Activated naive CD8-positive, alpha-beta T cell treated with anti-CD3 and anti-CD28 coated beads, Interleukin-2, amount 10 ng/mL, durations not matched to agents 7 days and 5 days (primary cell): ENCODE data around the gene MTG1. TPM values are rescaled to one million over a fixed set of nuclear protein-coding genes. Genes with fewer than 3 reads are reported as not detected.
A peak's percentile ranks its signal among the peaks of the same experiment; 100 is the strongest.
"Not testable (repeated sequence)": the region's sequence is repeated elsewhere in the genome, so short reads cannot be mapped to it uniquely, and the experiment has no call there.

Experiments
- ATAC-seq: fragments of 150-1000 bp; cut with Tn5 transposase; one replicate; pipeline ENCODE4 v1.10.0; 2021; ENCODE audit warnings: low read depth, moderate library complexity
- POLR2A ChIA-PET: fragments of 350-600 bp; sonication (Branson Sonifier 250); formaldehyde crosslinking; loops from one replicate; lab custom pipeline; 2021; ENCODE audit warnings: antibody characterized with exemption; lab: Charles Lee
- DNase-seq: peaks from one replicate; pipeline ENCODE4 v3.0.0; 2021
- H3K27ac Mint-ChIP-seq: one replicate; pipeline ENCODE4 v1.8.0; 2022; ENCODE audit warnings: mild to moderate bottlenecking, mixed read lengths
- H3K27me3 Mint-ChIP-seq: one replicate; pipeline ENCODE4 v1.8.0; 2022; ENCODE audit warnings: mild to moderate bottlenecking, moderate library complexity, mixed read lengths
- H3K36me3 Mint-ChIP-seq: one replicate; pipeline ENCODE4 v1.8.0; 2021; ENCODE audit warnings: mild to moderate bottlenecking, mixed read lengths
- H3K4me1 Mint-ChIP-seq: one replicate; pipeline ENCODE4 v1.8.0; 2021; ENCODE audit warnings: mixed read lengths
- H3K4me3 Mint-ChIP-seq: one replicate; pipeline ENCODE4 v1.8.0; 2022; ENCODE audit warnings: mild to moderate bottlenecking, moderate library complexity, mixed read lengths
- H3K9me3 Mint-ChIP-seq: one replicate; pipeline ENCODE4 v1.8.0; 2021; ENCODE audit warnings: mixed read lengths
- total RNA-seq, 2 experiments: library from RNA; stranded (reverse); gene quantifications; one replicate each; pipeline ENCODE4 v1.2.3, GENCODE V29; 2021

MTG1 gene
- total RNA-seq, 2 experiments from 2014 or later, result 53.7 to 56.6 TPM

- Mint-ChIP-seq H3K27me3 (peaks cover 9% of the 10 kb centered on the region), H3K4me3 (no peak overlapping the region), H3K36me3 (peaks cover 6% of the 10 kb centered on the region), H3K9me3 (peaks cover 3% of the 10 kb centered on the region), H3K27ac (no peak overlapping the region), H3K4me1 (no peaks in the 10 kb centered on the region)
- no peak for ATAC-seq
- no peak for DNase-seq
- POLR2A ChIA-PET, result no interaction called here
Measured at GRCh38 chr10:133420579-133420978, 26.6 kb downstream of the MTG1 start.

GRCh38 chr10:133421336-133422222, 27.6 kb downstream of the MTG1 start:
- no peak overlapping the region for H3K27ac Mint-ChIP-seq
- POLR2A ChIA-PET, result interaction anchor here (1.1 kb wide), 1 partner anchor 9 kb away, joined by 4 read pairs; no protein-coding TSS in a partner anchor
- H3K36me3 Mint-ChIP-seq, result peaks cover 1% of the 10 kb centered on the region
- DNase-seq, result no peak
- H3K4me3 Mint-ChIP-seq, result no peak overlapping the region
- no peaks in the 10 kb centered on the region for H3K4me1 Mint-ChIP-seq
- no peak for ATAC-seq
- H3K9me3 Mint-ChIP-seq, result no peaks in the 10 kb centered on the region
- peaks cover 9% of the 10 kb centered on the region for H3K27me3 Mint-ChIP-seq

GRCh38 chr10:133422223-133422806, 28.4 kb downstream of the MTG1 start:
- Mint-ChIP-seq H3K4me1 (no peaks in the 10 kb centered on the region), H3K27ac (no peak overlapping the region), H3K9me3 (no peaks in the 10 kb centered on the region), H3K4me3 (no peak overlapping the region), H3K36me3 (peaks cover 1% of the 10 kb centered on the region), H3K27me3 (peaks cover 9% of the 10 kb centered on the region)
- POLR2A ChIA-PET, result interaction anchor here (1.1 kb wide), 1 partner anchor 10 kb away, joined by 4 read pairs; no protein-coding TSS in a partner anchor
- DNase-seq (no peak), ATAC-seq (no peak)

DNA sequence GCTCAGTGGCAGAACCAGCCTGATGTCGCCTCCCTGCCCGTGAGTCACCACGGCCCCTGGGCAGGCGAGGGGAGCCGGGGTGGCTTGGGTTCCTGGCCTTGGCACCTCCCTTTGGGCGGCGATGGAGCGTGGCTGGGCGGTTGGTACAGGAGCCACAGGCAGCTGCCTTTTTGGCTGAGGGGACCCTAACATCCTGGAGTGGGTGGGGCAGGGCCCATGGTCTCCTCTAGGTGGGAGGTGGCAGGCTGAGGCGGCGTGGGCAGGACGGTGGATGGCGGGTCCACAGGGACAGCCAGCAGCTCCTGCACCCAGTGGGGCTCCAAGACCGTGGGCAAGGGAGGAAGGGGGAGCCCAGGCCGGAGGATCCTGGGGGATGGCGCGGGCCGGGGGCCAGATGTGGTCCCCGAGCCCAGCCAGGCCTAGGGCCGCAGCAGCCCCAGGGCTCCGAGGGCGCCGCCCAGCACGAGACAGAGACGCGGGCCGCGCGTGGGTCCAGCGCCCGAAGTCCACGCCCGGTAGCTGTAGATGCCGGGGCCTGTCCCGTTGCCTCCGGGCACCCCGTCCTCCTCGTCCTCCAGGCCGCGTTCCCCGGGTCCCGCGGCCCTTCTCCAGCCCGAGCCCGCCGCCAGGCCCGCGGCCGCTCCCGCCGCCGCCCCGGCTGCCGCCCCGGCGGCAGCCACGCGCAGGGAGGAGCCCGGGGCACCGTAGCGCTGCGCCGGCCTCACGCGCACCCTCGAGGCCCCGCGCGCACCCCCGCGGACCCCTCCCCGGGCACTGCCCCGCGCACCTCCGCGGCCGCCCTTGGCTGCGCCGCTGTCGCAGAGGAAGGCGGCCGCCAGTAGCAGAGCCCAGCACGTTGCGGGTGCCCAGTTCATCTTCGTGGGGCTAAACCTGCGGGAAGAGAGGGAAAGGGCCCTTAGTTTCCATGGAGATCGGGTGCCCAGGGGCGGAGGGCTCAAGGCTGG, 29.1 kb downstream of the MTG1 start:
- H3K4me3 Mint-ChIP-seq, result peak overlapping the region; percentile 28
- peak; percentile 38 for DNase-seq
- peak; percentile 31 for ATAC-seq
- H3K27me3 Mint-ChIP-seq, result peaks cover 9% of the 10 kb centered on the region
- no peaks in the 10 kb centered on the region for H3K9me3 Mint-ChIP-seq
- H3K4me1 Mint-ChIP-seq, result no peaks in the 10 kb centered on the region
- H3K36me3 Mint-ChIP-seq, result peaks cover 1% of the 10 kb centered on the region
- no peak overlapping the region for H3K27ac Mint-ChIP-seq
- POLR2A ChIA-PET, result interaction anchor here (1.1 kb wide), 1 partner anchor 11 kb away, joined by 4 read pairs; no protein-coding TSS in a partner anchor

GRCh38 chr10:133424102-133424501, 30.1 kb downstream of the MTG1 start:
- H3K27ac Mint-ChIP-seq, H3K27me3 Mint-ChIP-seq, H3K36me3 Mint-ChIP-seq, POLR2A ChIA-PET, H3K4me1 Mint-ChIP-seq, H3K9me3 Mint-ChIP-seq, DNase-seq, H3K4me3 Mint-ChIP-seq: not testable (repeated sequence)
- ATAC-seq, result peak; percentile 6

- POLR2A ChIA-PET, H3K4me1 Mint-ChIP-seq, H3K27ac Mint-ChIP-seq, DNase-seq, ATAC-seq, H3K9me3 Mint-ChIP-seq, H3K27me3 Mint-ChIP-seq, H3K36me3 Mint-ChIP-seq: not testable (repeated sequence)
- peak within 1 kb of the TSS; percentile 28 for H3K4me3 Mint-ChIP-seq
Measured at GRCh38 chr10:133424601-133425000, 30.6 kb downstream of the MTG1 start, which contains the start of gene SPRN. SPRN (minus strand) TSS chr10:133424625; CDS start chr10:133423681, 944 bp downstream.

DNA sequence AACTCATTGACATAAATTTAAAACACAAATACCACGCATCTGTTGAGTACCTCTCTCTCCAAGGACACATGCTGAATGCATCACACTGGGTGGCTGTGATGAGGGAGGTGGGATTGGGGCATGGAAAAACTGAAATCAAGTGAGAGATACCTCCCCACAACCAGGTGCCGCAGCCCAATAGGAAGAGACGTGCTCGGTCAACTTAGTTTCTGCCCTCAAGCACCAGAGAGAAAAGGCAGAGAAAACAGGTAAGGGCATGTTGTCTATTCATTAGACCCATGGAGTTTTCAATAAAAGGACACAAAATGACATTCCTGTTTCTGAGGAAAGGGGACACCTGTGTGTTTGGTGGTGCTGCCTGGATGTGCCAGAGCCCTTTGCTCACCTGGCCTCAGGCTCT, 35.6 kb downstream of the MTG1 start:
- not testable (repeated sequence) for H3K4me1 Mint-ChIP-seq, H3K27me3 Mint-ChIP-seq, DNase-seq, H3K4me3 Mint-ChIP-seq, H3K27ac Mint-ChIP-seq, H3K9me3 Mint-ChIP-seq, H3K36me3 Mint-ChIP-seq, ATAC-seq
- POLR2A ChIA-PET, result interaction anchor here (1.1 kb wide), 1 partner anchor 144 kb away, joined by 4 read pairs; no protein-coding TSS in a partner anchor

DNA sequence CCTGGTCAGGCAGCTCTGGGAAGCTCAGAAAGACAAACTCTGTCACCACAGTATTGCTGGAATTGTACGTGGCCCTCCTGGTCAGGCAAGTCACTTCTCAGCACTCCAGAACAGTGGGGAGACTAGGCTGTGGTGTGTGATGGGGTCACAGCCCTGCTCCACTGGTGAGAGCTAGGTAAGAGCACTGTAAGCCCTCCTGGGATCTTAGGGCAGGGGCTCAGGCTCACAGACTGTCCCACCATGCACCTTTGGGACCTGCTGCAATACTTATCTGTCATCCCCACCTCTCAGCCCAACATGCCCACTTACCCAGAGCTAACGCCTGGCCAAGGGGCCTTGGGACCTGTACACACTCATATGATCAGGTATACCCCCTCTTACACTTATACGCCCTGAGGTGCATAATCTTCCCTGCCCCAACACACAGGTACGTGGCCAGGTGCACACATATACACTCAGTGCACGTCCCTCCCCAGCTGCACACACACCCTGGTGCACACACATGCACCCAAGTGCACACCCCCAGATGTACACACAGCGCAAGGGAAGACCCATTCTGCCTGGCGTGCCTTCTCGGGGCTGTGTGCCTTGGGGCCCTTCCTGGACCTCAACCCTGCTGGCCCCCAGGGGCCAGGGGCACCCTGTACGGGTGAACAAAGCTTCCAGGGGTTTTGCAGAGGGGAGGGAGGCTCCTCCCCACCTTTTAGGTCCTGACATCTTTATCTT, 38.1 kb downstream of the MTG1 start:
- POLR2A ChIA-PET, H3K27me3 Mint-ChIP-seq, H3K4me1 Mint-ChIP-seq, H3K36me3 Mint-ChIP-seq, DNase-seq, H3K4me3 Mint-ChIP-seq, H3K27ac Mint-ChIP-seq, ATAC-seq, H3K9me3 Mint-ChIP-seq: not testable (repeated sequence)

DNA sequence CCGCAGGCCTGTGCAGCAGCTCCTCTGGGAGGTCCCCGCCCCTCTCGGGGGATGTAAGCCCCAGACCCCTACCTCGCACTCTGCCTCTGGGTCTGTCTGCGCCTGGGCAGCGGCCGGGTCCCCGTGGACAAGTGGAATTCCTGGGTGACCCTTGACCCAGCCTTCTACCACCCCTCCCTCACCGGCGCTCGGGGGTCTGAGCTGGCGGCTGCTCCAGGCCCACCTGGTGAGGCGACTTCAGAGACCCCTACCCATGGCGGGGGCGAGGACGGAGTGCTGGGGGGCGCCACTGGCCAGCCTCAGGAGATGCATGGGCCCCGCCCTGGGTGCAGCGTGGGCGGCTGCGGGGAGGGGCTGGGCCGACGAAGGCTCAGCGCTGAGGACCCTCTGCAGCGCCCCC, 38.8 kb downstream of the MTG1 start:
- H3K4me3 Mint-ChIP-seq, POLR2A ChIA-PET, ATAC-seq: not testable (repeated sequence)

DNA sequence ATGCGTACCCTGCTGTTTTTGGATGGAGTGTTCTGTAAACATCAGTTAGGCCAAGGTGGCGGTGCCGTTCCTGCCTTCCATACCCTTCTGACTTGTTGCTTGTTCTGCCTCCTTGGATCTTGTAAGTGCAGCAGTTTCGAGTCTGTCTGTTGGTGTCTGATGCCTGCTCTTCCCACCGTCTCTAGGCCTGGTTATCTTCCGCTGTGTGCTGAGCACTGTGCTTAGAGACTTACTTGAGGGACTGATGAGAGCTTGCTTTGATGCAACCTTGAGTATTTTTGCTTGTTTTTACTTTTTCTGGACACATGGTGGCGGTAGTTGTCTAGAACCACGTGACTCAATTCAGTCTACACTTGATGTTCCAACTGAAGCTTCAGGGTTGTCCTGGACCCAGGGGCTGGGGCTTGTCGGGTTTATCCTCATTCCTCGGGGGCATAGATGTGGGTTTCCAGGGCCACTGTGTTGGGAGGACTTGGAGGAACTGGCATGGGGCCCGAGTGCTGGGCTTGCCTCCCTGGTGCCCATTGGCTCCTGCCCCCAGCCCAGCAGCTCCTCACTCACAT, 44.8 kb downstream of the MTG1 start:
- Mint-ChIP-seq H3K36me3 (no peaks in the 10 kb centered on the region), H3K4me1 (peaks cover 15% of the 10 kb centered on the region), H3K27ac (no peak overlapping the region), H3K4me3 (no peak overlapping the region), H3K9me3 (no peaks in the 10 kb centered on the region), H3K27me3 (peaks cover 10% of the 10 kb centered on the region)
- POLR2A ChIA-PET, result interaction anchor here (0.7 kb wide), 1 partner anchor 81 kb away, joined by 3 read pairs; no protein-coding TSS in a partner anchor
- DNase-seq (peak; percentile 35), ATAC-seq (peak; percentile 16)

More for the DNA sequence above, 38.8 kb downstream of the MTG1 start:
- peaks cover 10% of the 10 kb centered on the region for H3K27me3 Mint-ChIP-seq
- H3K9me3 Mint-ChIP-seq, DNase-seq, H3K36me3 Mint-ChIP-seq, H3K27ac Mint-ChIP-seq, H3K4me1 Mint-ChIP-seq: not testable (repeated sequence)

- H3K9me3 Mint-ChIP-seq, result no peaks in the 10 kb centered on the region
- H3K4me3 Mint-ChIP-seq, result no peak overlapping the region
- H3K4me1 Mint-ChIP-seq, result peaks cover 15% of the 10 kb centered on the region
- no peaks in the 10 kb centered on the region for H3K36me3 Mint-ChIP-seq
- DNase-seq (no peak), ATAC-seq (no peak)
- POLR2A ChIA-PET, result no interaction called here
- H3K27me3 Mint-ChIP-seq, result peaks cover 10% of the 10 kb centered on the region
- no peak overlapping the region for H3K27ac Mint-ChIP-seq
Measured at GRCh38 chr10:133439517-133440461, 45.8 kb downstream of the MTG1 start.
